NOMO-1 treated with dmso at 0.1 percent for 144 hours (cell line): ENCODE results near the gene CACNG7.

Experiments
- DNase-seq: peaks from one replicate; lab custom pipeline; 2025; ENCODE audit not compliant: unreplicated experiment; lab: John Stamatoyannopoulos, UW

Gene CACNG7

GRCh38 chr19:53951436-53951835 is 42.4 kb downstream of the CACNG7 start:
- no peak for DNase-seq

- no peak for DNase-seq
Observed at GRCh38 chr19:53951947-53952346, 42.9 kb downstream of the CACNG7 start.

GRCh38 chr19:53953383-53953782 is 44.3 kb downstream of the CACNG7 start:
- no peak for DNase-seq

GRCh38 chr19:53957448-53958167 is 48.5 kb downstream of the CACNG7 start:
- no peak for DNase-seq

GRCh38 chr19:53958168-53958571 is 49.1 kb downstream of the CACNG7 start:
- DNase-seq = no peak

- no peak for DNase-seq
Observed at GRCh38 chr19:53958823-53959757, 50.0 kb downstream of the CACNG7 start.

- no peak for DNase-seq
Observed at GRCh38 chr19:53960187-53960586, 51.1 kb downstream of the CACNG7 start.

GRCh38 chr19:53960886-53961285 is 51.8 kb downstream of the CACNG7 start:
- no peak for DNase-seq

- no peak for DNase-seq
Observed at GRCh38 chr19:53961523-53962356, 52.7 kb downstream of the CACNG7 start.

GRCh38 chr19:53962887-53963431 is 53.9 kb downstream of the CACNG7 start, which contains the start of gene CACNG8:
CACNG8 (plus strand) TSS chr19:53962937.
- no peak for DNase-seq

GRCh38 chr19:53965091-53965490 is 56.0 kb downstream of the CACNG7 start:
- DNase-seq = no peak

GRCh38 chr19:53966931-53967330 is 57.9 kb downstream of the CACNG7 start:
- DNase-seq = no peak

GRCh38 chr19:53969366-53969765 is 60.3 kb downstream of the CACNG7 start:
- no peak for DNase-seq

GRCh38 chr19:53971673-53972072 is 62.6 kb downstream of the CACNG7 start:
- peak; percentile 68 for DNase-seq

GRCh38 chr19:53977429-53977990 is 68.4 kb downstream of the CACNG7 start:
- peak; percentile 35 for DNase-seq

- no peak for DNase-seq
Observed at GRCh38 chr19:53977991-53978731, 69.1 kb downstream of the CACNG7 start.

GRCh38 chr19:53978975-53979801 is 70.1 kb downstream of the CACNG7 start:
- no peak for DNase-seq

- DNase-seq = no peak
Observed at GRCh38 chr19:53980539-53981375, 71.7 kb downstream of the CACNG7 start.
